Right forelimb (tissue), 1 donor: Measurements from ENCODE around the gene PPP1R7.

Experiments
- DNase-seq: peaks from one replicate; pipeline ENCODE4 v3.0.0-alpha.2; 2018

Gene PPP1R7

GRCh38 chr2:241217320-241218031, 67.2 kb downstream of the PPP1R7 start:
- DNase-seq: peak; percentile 85

GRCh38 chr2:241218131-241219029, 68.1 kb downstream of the PPP1R7 start:
- DNase-seq: no peak

- no peak for DNase-seq
These were observed 68.7 kb downstream of the PPP1R7 start for GRCh38 chr2:241219030-241219382.

GRCh38 chr2:241219856-241220356, 69.6 kb downstream of the PPP1R7 start:
- DNase-seq: no peak

- DNase-seq: no peak
These were observed 73.1 kb downstream of the PPP1R7 start for GRCh38 chr2:241223211-241224017.

GRCh38 chr2:241224018-241224850, 74.0 kb downstream of the PPP1R7 start:
- DNase-seq: peak; percentile 67

- no peak for DNase-seq
These were observed 74.7 kb downstream of the PPP1R7 start for GRCh38 chr2:241224851-241225438.

GRCh38 chr2:241225545-241225944, 75.3 kb downstream of the PPP1R7 start:
- no peak for DNase-seq

- no peak for DNase-seq
These were observed 75.7 kb downstream of the PPP1R7 start for GRCh38 chr2:241225983-241226382.

GRCh38 chr2:241226723-241227572, 76.7 kb downstream of the PPP1R7 start:
- no peak for DNase-seq

- DNase-seq: no peak
These were observed 77.3 kb downstream of the PPP1R7 start for GRCh38 chr2:241227594-241227993.

- no peak for DNase-seq
These were observed 78.0 kb downstream of the PPP1R7 start for GRCh38 chr2:241228081-241228859.

- DNase-seq: no peak
These were observed 78.7 kb downstream of the PPP1R7 start for GRCh38 chr2:241228860-241229516.

- no peak for DNase-seq
These were observed 79.5 kb downstream of the PPP1R7 start for GRCh38 chr2:241229563-241230401.

GRCh38 chr2:241230435-241230834, 80.2 kb downstream of the PPP1R7 start:
- DNase-seq: no peak

- DNase-seq: no peak
These were observed 82.7 kb downstream of the PPP1R7 start for GRCh38 chr2:241232736-241233575.
